ENCODE measurements around the gene ARHGEF12. TPM values are rescaled to one million over a fixed set of nuclear protein-coding genes. Genes with fewer than 3 reads are reported as not detected.

The ARHGEF12 gene
- total RNA-seq, 1 donor from 2014 or later: 114 TPM

- Mint-ChIP-seq H3K4me1 (ENCODE audit: unreplicated experiment) (peaks cover 7% of the 10 kb centered on the region), H3K27me3 (ENCODE audit: unreplicated experiment) (peaks cover 20% of the 10 kb centered on the region), H3K9me3 (ENCODE audit: unreplicated experiment) (no peaks in the 10 kb centered on the region), H3K27ac (ENCODE audit: unreplicated experiment) (no peak overlapping the region), H3K36me3 (ENCODE audit: unreplicated experiment) (no peaks in the 10 kb centered on the region), H3K4me3 (ENCODE audit: unreplicated experiment) (no peak overlapping the region)
- no peak for DNase-seq (ENCODE audit: extremely low spot score, unreplicated experiment)
- no peak for TF ChIP-seq CTCF (IDR thresholded peaks at IDR 0.05)
These were observed 17.3 kb upstream of the ARHGEF12 start for GRCh38 chr11:120318906-120319305.

- Mint-ChIP-seq H3K36me3 (ENCODE audit: unreplicated experiment) (peaks cover 4% of the 10 kb centered on the region), H3K4me3 (ENCODE audit: unreplicated experiment) (peak within 1 kb of the TSS; percentile 85), H3K27ac (ENCODE audit: unreplicated experiment) (peak within 1 kb of the TSS; percentile 89), H3K27me3 (ENCODE audit: unreplicated experiment) (no peaks in the 10 kb centered on the region), H3K9me3 (ENCODE audit: unreplicated experiment) (no peaks in the 10 kb centered on the region), H3K4me1 (ENCODE audit: unreplicated experiment) (peaks cover 36% of the 10 kb centered on the region)
- TF ChIP-seq CTCF (IDR thresholded peaks at IDR 0.05): peak; percentile 37
- peak; percentile 92 for DNase-seq (ENCODE audit: extremely low spot score, unreplicated experiment)
These were observed 11.0 kb upstream of the ARHGEF12 start, which contains the start of gene TLCD5 for GRCh38 chr11:120324932-120325810. TLCD5 (plus strand) TSS chr11:120325299; CDS start chr11:120327442, 2,143 bp downstream.

- Mint-ChIP-seq H3K9me3 (ENCODE audit: unreplicated experiment) (no peaks in the 10 kb centered on the region), H3K27ac (ENCODE audit: unreplicated experiment) (peak overlapping the region; percentile 89), H3K27me3 (ENCODE audit: unreplicated experiment) (no peaks in the 10 kb centered on the region), H3K4me3 (ENCODE audit: unreplicated experiment) (peak overlapping the region; percentile 85), H3K36me3 (ENCODE audit: unreplicated experiment) (peaks cover 6% of the 10 kb centered on the region), H3K4me1 (ENCODE audit: unreplicated experiment) (peaks cover 46% of the 10 kb centered on the region)
- no peak for TF ChIP-seq CTCF (IDR thresholded peaks at IDR 0.05)
- no peak for DNase-seq (ENCODE audit: extremely low spot score, unreplicated experiment)
These were observed 10.0 kb upstream of the ARHGEF12 start for GRCh38 chr11:120326228-120326627.

- peaks cover 6% of the 10 kb centered on the region for H3K36me3 Mint-ChIP-seq (ENCODE audit: unreplicated experiment)
- TF ChIP-seq CTCF (IDR thresholded peaks at IDR 0.05): no peak
- H3K27me3 Mint-ChIP-seq (ENCODE audit: unreplicated experiment): no peaks in the 10 kb centered on the region
- peak overlapping the region; percentile 67 for H3K27ac Mint-ChIP-seq (ENCODE audit: unreplicated experiment)
- H3K9me3 Mint-ChIP-seq (ENCODE audit: unreplicated experiment): no peaks in the 10 kb centered on the region
- H3K4me1 Mint-ChIP-seq (ENCODE audit: unreplicated experiment): peaks cover 53% of the 10 kb centered on the region
- peak overlapping the region; percentile 85 for H3K4me3 Mint-ChIP-seq (ENCODE audit: unreplicated experiment)
- DNase-seq (ENCODE audit: extremely low spot score, unreplicated experiment): no peak
These were observed 9.3 kb upstream of the ARHGEF12 start for GRCh38 chr11:120326845-120327281.

- Mint-ChIP-seq H3K27ac (ENCODE audit: unreplicated experiment) (no peak overlapping the region), H3K4me1 (ENCODE audit: unreplicated experiment) (peaks cover 57% of the 10 kb centered on the region), H3K4me3 (ENCODE audit: unreplicated experiment) (no peak overlapping the region), H3K27me3 (ENCODE audit: unreplicated experiment) (no peaks in the 10 kb centered on the region), H3K9me3 (ENCODE audit: unreplicated experiment) (no peaks in the 10 kb centered on the region), H3K36me3 (ENCODE audit: unreplicated experiment) (peaks cover 6% of the 10 kb centered on the region)
- no peak for TF ChIP-seq CTCF (IDR thresholded peaks at IDR 0.05)
- no peak for DNase-seq (ENCODE audit: extremely low spot score, unreplicated experiment)
These were observed 8.9 kb upstream of the ARHGEF12 start for GRCh38 chr11:120327311-120327710.

All from osteocyte (in vitro differentiated cells).